ENCODE measurements around the gene LSAMP. TPM values are rescaled to one million over a fixed set of nuclear protein-coding genes. Genes with fewer than 3 reads are reported as not detected.

The LSAMP gene
- total RNA-seq, 2 donors from 2014 or later: 1.9 to 5.4 TPM

- no peaks in the 10 kb centered on the region for H3K9me3 ChIP-seq
- H3K4me3 ChIP-seq: no peak overlapping the region
- ATAC-seq (ENCODE audit: insufficient number of reproducible peaks, low FRiP score, low read depth) (no peak), DNase-seq (ENCODE audit: low spot score) (no peak)
- no peaks in the 10 kb centered on the region for H3K36me3 ChIP-seq
- no peaks in the 10 kb centered on the region for H3K4me1 ChIP-seq (ENCODE audit: control insufficient read depth in 1 of 2, low read depth in 2 of 2)
- TF ChIP-seq CTCF (IDR thresholded peaks at IDR 0.05): no peak
- H3K27ac ChIP-seq: no peak overlapping the region
- H3K27me3 ChIP-seq (replicated peaks; ENCODE audit: insufficient read depth): no peaks in the 10 kb centered on the region
Observed at GRCh38 chr3:116291141-116291540, 154.1 kb downstream of the LSAMP start.

DNA sequence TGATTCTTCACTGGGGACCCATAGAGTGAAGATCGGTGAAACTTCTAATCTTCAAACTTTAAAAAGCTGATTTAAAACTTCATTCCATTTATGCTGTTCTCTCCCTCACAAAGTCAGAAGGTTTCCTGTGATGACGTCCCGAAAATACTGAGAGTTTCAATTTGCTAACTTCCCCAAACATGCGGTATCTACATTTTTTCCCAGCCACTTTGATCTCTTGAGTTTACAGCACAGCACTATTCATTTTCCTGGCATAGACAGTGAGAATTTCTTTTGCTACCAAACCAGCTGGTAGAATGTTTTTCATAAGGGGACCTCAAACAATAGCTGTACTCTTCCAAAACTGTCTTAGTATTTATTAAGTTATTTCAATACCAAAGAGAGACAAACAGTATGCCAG is 156.8 kb downstream of the LSAMP start:
- no peak for TF ChIP-seq CTCF (IDR thresholded peaks at IDR 0.05)
- DNase-seq (ENCODE audit: low spot score) (no peak), ATAC-seq (ENCODE audit: insufficient number of reproducible peaks, low FRiP score, low read depth) (no peak)
- Histone ChIP-seq H3K27me3 (replicated peaks; ENCODE audit: insufficient read depth) (no peaks in the 10 kb centered on the region), H3K36me3 (no peaks in the 10 kb centered on the region), H3K27ac (no peak overlapping the region), H3K4me1 (ENCODE audit: control insufficient read depth in 1 of 2, low read depth in 2 of 2) (no peaks in the 10 kb centered on the region), H3K4me3 (no peak overlapping the region), H3K9me3 (no peaks in the 10 kb centered on the region)

DNA sequence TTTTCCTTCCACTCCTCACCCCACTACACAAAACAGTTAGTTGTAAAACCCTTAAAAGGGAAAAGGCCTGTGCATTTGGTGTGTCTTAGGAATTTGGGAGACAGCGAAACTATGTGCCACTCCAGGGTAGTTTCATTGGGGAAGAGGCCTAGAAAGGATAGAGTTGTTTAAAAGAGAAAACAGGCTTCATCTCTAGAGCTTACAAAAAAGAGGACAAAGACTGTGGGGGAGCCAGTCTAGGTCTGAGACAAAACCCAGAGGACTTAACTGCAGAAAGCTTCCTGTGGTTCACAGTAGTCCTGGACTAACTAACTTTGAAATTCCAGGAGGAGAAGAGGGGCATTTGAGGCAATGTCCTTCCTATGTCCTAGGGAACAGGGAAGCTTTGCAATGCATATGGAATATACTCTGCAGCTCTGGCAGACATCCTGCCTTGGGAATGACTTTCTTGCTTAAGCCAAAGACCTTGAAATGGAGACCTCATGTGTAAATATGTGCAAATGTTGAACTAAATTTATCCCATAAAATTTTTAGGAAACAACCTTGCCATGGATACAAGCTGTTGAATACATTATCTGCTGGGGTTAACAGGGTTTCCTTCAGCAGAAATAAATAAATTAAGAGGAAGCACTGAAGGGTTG is 159.4 kb downstream of the LSAMP start:
- Histone ChIP-seq H3K4me3 (no peak overlapping the region), H3K4me1 (ENCODE audit: control insufficient read depth in 1 of 2, low read depth in 2 of 2) (no peaks in the 10 kb centered on the region), H3K27ac (no peak overlapping the region), H3K9me3 (no peaks in the 10 kb centered on the region), H3K36me3 (no peaks in the 10 kb centered on the region), H3K27me3 (replicated peaks; ENCODE audit: insufficient read depth) (no peaks in the 10 kb centered on the region)
- no peak for DNase-seq (ENCODE audit: low spot score)
- no peak for ATAC-seq (ENCODE audit: insufficient number of reproducible peaks, low FRiP score, low read depth)
- no peak for TF ChIP-seq CTCF (IDR thresholded peaks at IDR 0.05)

GRCh38 chr3:116281313-116282143 is 163.8 kb downstream of the LSAMP start:
- no peak for TF ChIP-seq CTCF (IDR thresholded peaks at IDR 0.05)
- Histone ChIP-seq H3K9me3 (no peaks in the 10 kb centered on the region), H3K36me3 (no peaks in the 10 kb centered on the region), H3K4me3 (no peak overlapping the region), H3K27ac (no peak overlapping the region), H3K4me1 (ENCODE audit: control insufficient read depth in 1 of 2, low read depth in 2 of 2) (no peaks in the 10 kb centered on the region), H3K27me3 (replicated peaks; ENCODE audit: insufficient read depth) (no peaks in the 10 kb centered on the region)
- no peak for ATAC-seq (ENCODE audit: insufficient number of reproducible peaks, low FRiP score, low read depth)
- DNase-seq (ENCODE audit: low spot score): no peak

DNA sequence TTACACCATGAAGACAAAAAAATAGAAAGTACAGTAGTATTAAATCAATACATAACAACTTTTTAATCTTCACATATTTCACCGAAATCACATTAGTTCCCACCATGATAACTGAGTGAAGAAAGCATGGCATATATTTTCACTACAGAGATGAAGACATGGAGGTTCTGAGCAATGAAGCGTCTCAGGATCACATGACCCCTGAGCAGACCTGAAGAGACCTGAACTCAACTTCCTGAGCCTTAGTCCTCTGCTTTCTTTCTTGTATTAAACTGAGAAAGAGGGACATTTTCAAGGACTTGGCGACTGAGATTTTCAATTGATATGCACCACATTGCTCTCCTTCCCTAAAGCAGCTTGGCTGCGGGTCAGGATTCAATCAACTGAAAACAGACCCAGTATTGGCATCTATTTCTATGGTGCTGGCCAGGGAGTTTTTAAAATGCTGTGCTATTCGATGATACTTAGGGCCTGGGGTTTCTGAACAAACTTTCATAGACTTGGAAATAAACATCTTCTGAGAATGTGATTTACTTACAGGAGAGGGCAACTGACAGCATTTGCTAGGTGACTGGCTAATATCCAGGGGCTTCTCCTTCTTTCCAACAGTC is 165.1 kb downstream of the LSAMP start:
- H3K9me3 ChIP-seq: no peaks in the 10 kb centered on the region
- no peak for TF ChIP-seq CTCF (IDR thresholded peaks at IDR 0.05)
- H3K27me3 ChIP-seq (replicated peaks; ENCODE audit: insufficient read depth): no peaks in the 10 kb centered on the region
- no peaks in the 10 kb centered on the region for H3K4me1 ChIP-seq (ENCODE audit: control insufficient read depth in 1 of 2, low read depth in 2 of 2)
- no peak overlapping the region for H3K4me3 ChIP-seq
- no peak overlapping the region for H3K27ac ChIP-seq
- DNase-seq (ENCODE audit: low spot score) (no peak), ATAC-seq (ENCODE audit: insufficient number of reproducible peaks, low FRiP score, low read depth) (no peak)
- no peaks in the 10 kb centered on the region for H3K36me3 ChIP-seq
